H1 (cell line): Measurements from ENCODE around the gene SPACA5B. TPM values are rescaled to one million over a fixed set of nuclear protein-coding genes. Genes with fewer than 3 reads are reported as not detected.

Experiments used
- CTCF ChIA-PET: fragments of 300-600 bp; sonication (Branson Sonifier 250); formaldehyde crosslinking; loops from one replicate; lab custom pipeline; 2021; ENCODE audit not compliant: partially characterized antibody; lab: Charles Lee
- POLR2A ChIA-PET: fragments of 300-600 bp; sonication (Branson Sonifier 250); formaldehyde crosslinking; loops from one replicate; lab custom pipeline; 2021; ENCODE audit warnings: inconsistent platforms; ENCODE audit not compliant: partially characterized antibody; lab: Charles Lee
- DNase-seq, 2 experiments: peaks; one replicate each; pipeline versions ENCODE4 v3.0.0 to v3.0.0-alpha.2; 2010 to 2022; ENCODE audit warnings: low spot score in 2 of 2, low read depth in 1 of 2, mixed read lengths in 1 of 2
- FAIRE-seq: peaks from 2 replicates; lab custom pipeline; 2011; peaks lifted over from hg19 to GRCh38; lab: Jason Lieb, UNC
- H2AFZ ChIP-seq: 2 replicates; pipeline ENCODE4 v1.8.1; 2012; ENCODE audit warnings: low read length, inconsistent platforms
- H2AK5ac ChIP-seq: 2 replicates; pipeline ENCODE4 v1.6.1; 2013; ENCODE audit warnings: low read depth, low read length
- H2BK120ac ChIP-seq: replicated peaks from 2 replicates; pipeline ENCODE3; 2013; ENCODE audit warnings: low read depth, low read length, inconsistent platforms
- H2BK12ac ChIP-seq: 2 replicates; pipeline ENCODE4 v1.6.1; 2013; ENCODE audit warnings: low read depth, low read length
- H2BK15ac ChIP-seq: 2 replicates; pipeline ENCODE4 v1.6.1; 2013; ENCODE audit warnings: low read length
- H2BK20ac ChIP-seq: 2 replicates; pipeline ENCODE4 v1.6.1; 2013; ENCODE audit warnings: low read length
- H2BK5ac ChIP-seq: 2 replicates; pipeline ENCODE4 v1.6.1; 2013; ENCODE audit warnings: low read depth, low read length
- H3K14ac ChIP-seq: 2 replicates; pipeline ENCODE4 v1.6.1; 2013; ENCODE audit warnings: inconsistent platforms; ENCODE audit not compliant: insufficient read length
- H3K18ac ChIP-seq: 2 replicates; pipeline ENCODE4 v1.6.1; 2013; ENCODE audit warnings: low read length; ENCODE audit errors: extremely low read depth
- H3K23ac ChIP-seq: 2 replicates; pipeline ENCODE4 v1.6.1; 2013; ENCODE audit warnings: inconsistent platforms; ENCODE audit not compliant: insufficient read length
- H3K23me2 ChIP-seq: 2 replicates; pipeline ENCODE4 v1.6.1; 2013; ENCODE audit warnings: low read depth, low read length
- H3K27ac ChIP-seq: 2 replicates; pipeline ENCODE4 v1.6.1; 2011; ENCODE audit warnings: low read depth, low read length, inconsistent platforms
- H3K27me3 ChIP-seq, 4 experiments: replicated peaks in 1 of 4; 1 replicate in 1 of 4; 2 replicates in 3 of 4; pipeline versions ENCODE4 v1.6.1 to v1.8.1; 2011 to 2013; ENCODE audit warnings: low read length in 3 of 4, mild to moderate bottlenecking in 3 of 4, inconsistent platforms in 2 of 4, mixed read lengths in 2 of 4, moderate library complexity in 1 of 4; ENCODE audit not compliant: control insufficient read depth in 3 of 4, insufficient read depth in 3 of 4; ENCODE audit errors: extremely low read depth in 1 of 4
- H3K36me3 ChIP-seq, 4 experiments: 2 replicates each; pipeline versions ENCODE4 v1.6.1 to v1.8.1; 2011 to 2013; ENCODE audit warnings: mild to moderate bottlenecking in 4 of 4, low read length in 3 of 4, moderate library complexity in 2 of 4, control low read depth in 1 of 4, inconsistent platforms in 1 of 4; ENCODE audit not compliant: insufficient read depth in 4 of 4, control insufficient read depth in 2 of 4
- H3K4ac ChIP-seq: replicated peaks from 2 replicates; pipeline ENCODE3; 2013; ENCODE audit warnings: low read length, low read depth, mixed read lengths, inconsistent platforms; ENCODE audit not compliant: insufficient read length
- H3K4me1 ChIP-seq, 4 experiments: replicated peaks in 1 of 4; 1 replicate in 1 of 4; 2 replicates in 3 of 4; pipeline versions ENCODE4 v1.6.1 to v1.8.1; 2011 to 2013; ENCODE audit warnings: low read length in 3 of 4, inconsistent platforms in 2 of 4, mixed read lengths in 1 of 4; ENCODE audit not compliant: insufficient read depth in 4 of 4, control insufficient read depth in 3 of 4
- H3K4me2 ChIP-seq, 2 experiments: 2 replicates each; pipeline versions ENCODE4 v1.6.1 to v1.8.1; 2011 to 2013; ENCODE audit warnings: low read depth in 2 of 2, low read length in 2 of 2, control low read depth in 1 of 2, inconsistent platforms in 1 of 2, mild to moderate bottlenecking in 1 of 2; ENCODE audit not compliant: insufficient read depth in 1 of 2
- H3K4me3 ChIP-seq, 4 experiments: fragments of 200-600, 300-600 bp in 1 of 4; sonication (generic), shearing (Covaris generic), sonication (Bioruptor Twin) in 1 of 4; 2 replicates each; pipeline versions ENCODE4 v1.5.1 to v1.8.1; 2011 to 2016; ENCODE audit warnings: low read length in 4 of 4, low read depth in 3 of 4, control low read depth in 2 of 4, inconsistent platforms in 2 of 4, mild to moderate bottlenecking in 2 of 4, mixed read lengths in 1 of 4, moderate library complexity in 1 of 4; ENCODE audit not compliant: insufficient read depth in 2 of 4; ENCODE audit errors: extremely low read depth in 1 of 4
- H3K56ac ChIP-seq: replicated peaks from 2 replicates; pipeline ENCODE3; 2013; ENCODE audit warnings: low read depth, mild to moderate bottlenecking, mixed read lengths, low read length, inconsistent platforms; ENCODE audit not compliant: insufficient read length
- H3K79me1 ChIP-seq: 2 replicates; pipeline ENCODE4 v1.6.1; 2013; ENCODE audit warnings: low read depth, low read length, control low read depth
- H3K79me2 ChIP-seq, 2 experiments: 2 replicates each; pipeline versions ENCODE4 v1.6.1 to v1.8.1; 2012 to 2013; ENCODE audit warnings: low read length in 2 of 2, mild to moderate bottlenecking in 2 of 2, inconsistent platforms in 1 of 2; ENCODE audit not compliant: insufficient read depth in 2 of 2, control insufficient read depth in 1 of 2
- H3K9ac ChIP-seq, 4 experiments: replicated peaks in 1 of 4; 1 replicate in 1 of 4; 2 replicates in 3 of 4; pipeline versions ENCODE4 v1.6.1 to v1.8.1; 2011 to 2013; ENCODE audit warnings: low read depth in 3 of 4, low read length in 3 of 4, control low read depth in 2 of 4, mild to moderate bottlenecking in 2 of 4, moderate library complexity in 2 of 4, inconsistent platforms in 1 of 4; ENCODE audit errors: extremely low read depth in 1 of 4
- H3K9me3 ChIP-seq, 2 experiments: 2 replicates each; pipeline versions ENCODE4 v1.6.1 to v1.8.1; 2012 to 2013; ENCODE audit warnings: mild to moderate bottlenecking in 2 of 2, moderate library complexity in 2 of 2, control low read depth in 1 of 2, inconsistent platforms in 1 of 2, low read depth in 1 of 2, low read length in 1 of 2, mixed read lengths in 1 of 2; ENCODE audit not compliant: insufficient read depth in 2 of 2
- H4K20me1 ChIP-seq, 2 experiments: replicated peaks in 1 of 2; 2 replicates each; pipeline versions ENCODE3 to v1.8.1; 2011 to 2013; ENCODE audit warnings: inconsistent platforms in 2 of 2, low read length in 2 of 2, mild to moderate bottlenecking in 1 of 2; ENCODE audit not compliant: insufficient read depth in 2 of 2, control insufficient read depth in 1 of 2
- H4K5ac ChIP-seq: 2 replicates; pipeline ENCODE4 v1.6.1; 2013; ENCODE audit warnings: low read length, low read depth, mixed read lengths, inconsistent platforms; ENCODE audit not compliant: insufficient read length
- H4K8ac ChIP-seq: 2 replicates; pipeline ENCODE4 v1.8.0; 2013; ENCODE audit warnings: mild to moderate bottlenecking, moderate library complexity, low read length, inconsistent platforms; ENCODE audit not compliant: insufficient read depth; ENCODE audit errors: extremely low read depth
- H4K91ac ChIP-seq: replicated peaks from 2 replicates; pipeline ENCODE3; 2013; ENCODE audit warnings: low read length, mixed read lengths, inconsistent platforms; ENCODE audit not compliant: insufficient read length
- ASH2L ChIP-seq: fragments of 200-600, 300-600 bp; sonication (generic); IDR thresholded peaks from one replicate; pipeline ENCODE4 v1.7.1; 2017; ENCODE audit warnings: low read length
- GTF2F1 ChIP-seq: IDR thresholded peaks from 2 replicates; pipeline ENCODE4 v1.6.1; 2012; ENCODE audit warnings: low read depth, low read length, improper control_type of control experiment, borderline replicate concordance
- JUN ChIP-seq: IDR thresholded peaks from 2 replicates; pipeline ENCODE4 v1.6.1; 2011; ENCODE audit warnings: low read depth, mild to moderate bottlenecking, improper control_type of control experiment, low read length
- KDM5A ChIP-seq: fragments of 200-600 bp; IDR thresholded peaks from 2 replicates; pipeline ENCODE4 v1.7.1; 2012; ENCODE audit warnings: mild to moderate bottlenecking, low read length, inconsistent platforms, mixed read lengths
- POU5F1 ChIP-seq: IDR thresholded peaks from 2 replicates; pipeline ENCODE4 v1.6.1; 2011; ENCODE audit warnings: low read depth, mild to moderate bottlenecking, low read length, moderate library complexity
- SUZ12 ChIP-seq: fragments of 200-600 bp; sonication (generic); IDR thresholded peaks from 2 replicates; pipeline ENCODE4 v1.6.1; 2012; ENCODE audit warnings: mild to moderate bottlenecking, inconsistent platforms, low read length, moderate library complexity, mixed read lengths
- TAF1 ChIP-seq: IDR thresholded peaks from 2 replicates; pipeline ENCODE4 v1.6.1; 2011; ENCODE audit warnings: mild to moderate bottlenecking, low read depth, low read length
- TBP ChIP-seq: IDR thresholded peaks from 2 replicates; pipeline ENCODE4 v1.6.1; 2011; ENCODE audit warnings: low read depth, low read length, improper control_type of control experiment
- WGBS, 2 experiments: shearing (Covaris generic) in 1 of 2; methylation state at CpG; one replicate each; pipeline versions ENCODE4 v1.1.6 to v1.1.7; 2013 to 2015; ENCODE audit warnings: low lambda C conversion rate in 2 of 2, mixed read lengths in 2 of 2, inconsistent platforms in 1 of 2, low coverage in 1 of 2, missing lambda C conversion rate in 1 of 2; ENCODE audit not compliant: insufficient replicate concordance in 2 of 2, insufficient coverage in 1 of 2, insufficient read length in 1 of 2; ENCODE audit errors: extremely low coverage in 1 of 2, missing lambda C conversion rate in 1 of 2; 5-methylcytosine and 5-hydroxymethylcytosine counted together
- polyA plus RNA-seq, 7 experiments: library from polyadenylated mRNA; depleted of rRNA in 3 of 7; stranded (reverse) in 5 of 7; unstranded in 2 of 7; fragments of >200 nt in 5 of 7; fragments of 200-250 nt in 2 of 7; gene quantifications; 1 replicate in 5 of 7; 2 replicates in 1 of 7; 4 replicates in 1 of 7; pipeline versions ENCODE4 v1.2.1 to v1.2.3, GENCODE V29; 2011 to 2013; ENCODE audit warnings: missing spikeins in 2 of 7, mixed read lengths in 2 of 7
- total RNA-seq: library from RNA; stranded (reverse); fragmentation: NEBNext Ultra II Directional; extraction: Animal tissue kit (Norgen Biotek cat#: 25700); gene quantifications from 2 replicates; pipeline ENCODE4 v1.2.1, GENCODE V29; 2021
- TF ChIP-seq, protein P1 (sequence below): IDR thresholded peaks from 2 replicates; pipeline ENCODE4 v1.6.1; 2012; ENCODE audit warnings: inconsistent platforms
- TF ChIP-seq, protein P2 (sequence below): IDR thresholded peaks from 2 replicates; pipeline ENCODE4 v1.6.1; 2012; ENCODE audit warnings: inconsistent platforms

Gene SPACA5B
- total and polyA plus RNA-seq, 2 of the 8 experiments (the other 6 are each of a cell fraction or from before 2014, with no cell fraction given): not detected

DNA sequence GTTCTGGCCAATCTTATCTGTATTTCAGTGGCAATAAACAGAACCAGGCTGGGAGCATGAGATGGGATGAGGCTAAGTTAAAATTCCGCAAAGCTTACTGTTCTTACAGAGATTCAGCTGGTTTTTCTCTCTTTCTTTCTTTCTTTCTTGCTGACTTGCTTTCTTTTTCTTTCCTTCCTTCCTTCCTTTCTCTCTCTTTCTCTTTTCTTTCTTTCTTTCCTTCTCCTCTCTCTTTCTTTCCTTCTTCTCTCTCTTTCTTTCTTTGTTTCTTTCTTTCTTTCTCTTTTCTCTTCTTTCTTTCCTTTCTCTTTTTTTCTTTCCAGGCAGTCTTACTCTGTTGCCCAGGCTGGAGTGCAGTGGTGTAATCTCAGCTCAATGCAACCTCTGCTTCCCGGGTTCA, 24.4 kb downstream of the SPACA5B start:
- H2BK5ac ChIP-seq: no peak overlapping the region
- H4K20me1 ChIP-seq: no peaks in the 10 kb centered on the region
- H3K27me3 ChIP-seq: no peaks in the 10 kb centered on the region
- H3K23ac ChIP-seq: no peak overlapping the region
- H3K9me3 ChIP-seq: no peaks in the 10 kb centered on the region
- no peak overlapping the region for H3K56ac ChIP-seq
- no peak for FAIRE-seq
- no peaks in the 10 kb centered on the region for H3K4me1 ChIP-seq
- ChIA-PET POLR2A (no interaction called here), CTCF (no interaction called here)
- H4K8ac ChIP-seq: no peak overlapping the region
- H2AFZ ChIP-seq: no peak overlapping the region
- TF ChIP-seq, protein P1, sequence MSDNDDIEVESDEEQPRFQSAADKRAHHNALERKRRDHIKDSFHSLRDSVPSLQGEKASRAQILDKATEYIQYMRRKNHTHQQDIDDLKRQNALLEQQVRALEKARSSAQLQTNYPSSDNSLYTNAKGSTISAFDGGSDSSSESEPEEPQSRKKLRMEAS: no peak
- TF ChIP-seq TBP: no peak
- TF ChIP-seq JUN: no peak
- TF ChIP-seq SUZ12: no peak
- TF ChIP-seq TAF1: no peak
- TF ChIP-seq ASH2L: no peak
- TF ChIP-seq POU5F1: no peak
- no peak for TF ChIP-seq KDM5A
- TF ChIP-seq GTF2F1: no peak
- TF ChIP-seq, protein P2, sequence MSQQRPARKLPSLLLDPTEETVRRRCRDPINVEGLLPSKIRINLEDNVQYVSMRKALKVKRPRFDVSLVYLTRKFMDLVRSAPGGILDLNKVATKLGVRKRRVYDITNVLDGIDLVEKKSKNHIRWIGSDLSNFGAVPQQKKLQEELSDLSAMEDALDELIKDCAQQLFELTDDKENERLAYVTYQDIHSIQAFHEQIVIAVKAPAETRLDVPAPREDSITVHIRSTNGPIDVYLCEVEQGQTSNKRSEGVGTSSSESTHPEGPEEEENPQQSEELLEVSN: no peak
- DNase-seq: no peak
- 94% methylated on average over 2 of the region's 2 CpGs; no CpG with 5 or more reads in 1 of the 2 experiments for WGBS, 2 experiments
- no peak overlapping the region for H4K91ac ChIP-seq
- H2BK15ac ChIP-seq: no peak overlapping the region
- no peaks in the 10 kb centered on the region for H3K79me2 ChIP-seq
- H3K79me1 ChIP-seq: no peaks in the 10 kb centered on the region
- no peak overlapping the region for H2BK12ac ChIP-seq
- H3K18ac ChIP-seq: no peak overlapping the region
- no peaks in the 10 kb centered on the region for H3K36me3 ChIP-seq
- no peak overlapping the region for H3K4ac ChIP-seq
- no peak overlapping the region for H2BK20ac ChIP-seq
- no peak overlapping the region for H3K14ac ChIP-seq
- no peak overlapping the region for H4K5ac ChIP-seq
- no peak overlapping the region for H3K27ac ChIP-seq
- H2AK5ac ChIP-seq: no peak overlapping the region
- H3K23me2 ChIP-seq: no peaks in the 10 kb centered on the region
- H3K4me3 ChIP-seq: no peak overlapping the region
- H3K9ac ChIP-seq: no peak overlapping the region
- no peak overlapping the region for H3K4me2 ChIP-seq
- no peak overlapping the region for H2BK120ac ChIP-seq
